G401.6 (cell line): ENCODE measurements around the gene ZBTB2.

Experiments used
- FAIRE-seq: peaks from 2 replicates; lab custom pipeline; 2012; peaks lifted over from hg19 to GRCh38; lab: Jason Lieb, UNC

Gene ZBTB2, protein sequence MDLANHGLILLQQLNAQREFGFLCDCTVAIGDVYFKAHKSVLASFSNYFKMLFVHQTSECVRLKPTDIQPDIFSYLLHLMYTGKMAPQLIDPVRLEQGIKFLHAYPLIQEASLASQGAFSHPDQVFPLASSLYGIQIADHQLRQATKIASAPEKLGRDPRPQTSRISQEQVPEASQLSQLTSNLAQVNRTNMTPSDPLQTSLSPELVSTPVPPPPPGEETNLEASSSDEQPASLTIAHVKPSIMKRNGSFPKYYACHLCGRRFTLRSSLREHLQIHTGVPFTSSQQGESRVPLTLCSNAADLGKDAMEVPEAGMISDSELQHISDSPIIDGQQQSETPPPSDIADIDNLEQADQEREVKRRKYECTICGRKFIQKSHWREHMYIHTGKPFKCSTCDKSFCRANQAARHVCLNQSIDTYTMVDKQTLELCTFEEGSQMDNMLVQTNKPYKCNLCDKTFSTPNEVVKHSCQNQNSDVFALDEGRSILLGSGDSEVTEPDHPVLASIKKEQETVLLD

DNA sequence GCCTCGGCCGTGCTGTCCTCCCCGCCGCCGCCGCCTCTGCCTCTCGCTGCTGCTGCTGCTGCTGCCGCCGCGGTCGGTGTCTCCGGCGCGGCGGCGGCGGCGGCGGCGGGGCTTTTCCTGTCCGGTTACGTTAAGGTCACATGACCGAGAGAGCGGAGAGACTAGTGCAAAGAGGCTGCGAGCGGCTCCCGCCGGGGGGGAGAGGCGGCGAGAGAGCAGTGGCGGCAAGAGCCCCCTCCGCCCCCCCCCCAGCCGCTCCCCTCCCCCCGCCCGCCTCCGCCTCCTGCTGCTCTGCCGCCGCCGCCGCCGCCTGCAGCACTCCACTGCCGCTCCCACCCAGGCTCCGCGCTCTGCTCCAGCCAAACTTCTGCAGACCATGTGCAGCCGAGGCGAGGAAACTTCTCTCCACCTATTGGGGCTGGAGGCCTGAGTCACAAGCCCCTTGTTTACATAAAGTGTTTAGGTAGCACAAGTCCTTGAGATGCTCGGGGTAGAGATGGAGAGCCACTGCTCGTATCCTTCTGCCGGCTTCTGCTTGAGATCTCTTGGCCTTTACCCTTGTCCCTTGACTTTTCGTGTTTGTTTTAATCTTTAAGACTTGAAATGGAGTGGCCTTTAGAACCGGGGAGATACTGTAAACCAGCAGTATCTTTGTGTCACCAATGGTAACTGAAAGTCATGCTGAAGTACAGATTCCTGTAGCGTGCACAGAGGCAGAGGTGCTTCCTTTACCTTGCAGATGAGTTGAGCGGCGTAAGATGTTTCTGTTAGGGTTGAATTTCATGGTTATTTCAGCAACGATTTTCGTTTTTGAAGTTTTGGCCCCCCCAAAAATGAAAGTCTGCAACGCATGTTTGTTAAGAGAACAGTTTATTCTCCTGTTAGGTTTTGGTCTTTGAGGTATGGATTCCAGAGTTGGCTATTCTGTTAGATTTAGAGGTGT is at the start of gene ZBTB2:
Gene ZBTB2, minus strand, starts transcription at position 89 of the 943 bp plus-strand sequence. CDS start 17,922 bp downstream, outside the sequence.
- no peak for FAIRE-seq

GRCh38 chr6:151440930-151441329 is 49.6 kb upstream of the ZBTB2 start:
- peak; percentile 42 for FAIRE-seq

DNA sequence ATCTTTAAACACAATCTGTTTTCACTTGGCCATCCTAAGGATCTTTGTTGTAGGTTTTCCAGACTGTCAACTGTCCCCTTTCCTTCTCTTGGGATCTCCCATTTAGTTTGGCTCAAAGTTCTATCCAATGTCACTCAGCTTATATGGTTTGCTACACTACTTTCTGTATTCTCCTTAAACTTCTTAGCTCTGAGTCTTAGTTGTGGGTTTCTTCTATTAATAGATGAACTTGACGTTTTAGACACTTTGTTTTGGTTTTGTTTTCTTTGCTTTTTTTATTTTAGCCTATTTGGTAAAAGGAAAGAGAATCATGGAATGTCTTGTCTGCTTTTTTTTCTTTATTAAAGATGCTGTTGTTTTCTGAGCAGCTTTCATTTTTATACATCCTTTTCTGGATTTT is 49.1 kb upstream of the ZBTB2 start:
- no peak for FAIRE-seq

GRCh38 chr6:151437401-151437800 is 46.0 kb upstream of the ZBTB2 start:
- no peak for FAIRE-seq

DNA sequence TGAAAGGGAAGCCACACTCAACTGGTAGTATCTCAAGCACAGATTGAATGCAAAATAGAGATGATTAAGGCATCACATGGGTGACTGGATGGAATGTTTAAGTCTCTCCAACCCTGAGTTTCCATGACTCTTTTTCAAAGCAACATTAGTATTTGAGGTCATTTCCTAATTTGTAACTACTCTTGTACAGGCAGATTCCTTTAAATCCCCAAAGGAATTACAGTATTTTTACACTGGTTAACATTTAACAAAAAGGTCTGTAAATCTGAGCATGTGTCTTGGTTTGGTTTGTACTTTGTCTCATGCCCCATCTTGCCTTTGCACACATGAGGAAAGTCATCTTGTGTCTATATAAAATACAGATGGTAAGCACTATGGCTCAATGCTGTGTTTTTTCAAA is 45.4 kb upstream of the ZBTB2 start:
- FAIRE-seq = no peak

DNA sequence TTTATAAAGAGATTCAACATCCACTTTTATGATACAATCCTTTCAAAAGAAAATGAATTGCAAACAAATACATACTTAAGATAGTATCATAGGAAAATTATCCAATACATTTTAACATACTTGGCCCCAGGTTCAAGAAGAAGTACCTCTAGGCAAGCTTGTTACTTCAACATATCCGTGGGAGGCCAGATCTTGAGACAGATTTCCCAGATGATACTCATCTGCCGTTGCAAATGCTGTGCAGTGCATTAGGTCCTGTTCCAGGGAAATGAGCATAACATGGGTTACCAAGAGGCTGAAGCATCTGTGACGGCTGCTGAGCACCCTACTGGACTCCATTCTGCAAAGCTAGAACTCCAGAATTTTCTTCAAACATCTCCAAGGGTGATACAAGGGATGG is 44.9 kb upstream of the ZBTB2 start:
- no peak for FAIRE-seq

DNA sequence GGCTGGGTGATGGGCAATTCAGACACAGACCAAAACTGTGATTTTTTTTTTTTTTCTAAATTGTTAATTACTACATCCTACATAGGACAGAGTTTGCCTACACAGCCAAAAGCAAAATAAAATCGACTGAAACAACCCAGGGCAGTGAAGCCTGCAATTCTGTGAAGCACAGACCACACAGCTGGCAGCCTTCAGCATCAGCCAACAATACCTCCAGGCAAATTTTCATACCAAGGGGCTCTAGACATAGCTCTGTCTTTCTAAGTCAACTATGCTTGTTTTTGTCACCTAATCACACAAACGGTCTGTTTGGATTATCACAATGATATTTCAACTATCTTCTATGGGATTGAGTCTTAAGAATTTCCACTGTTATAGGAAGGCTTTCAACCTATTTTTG is 43.0 kb upstream of the ZBTB2 start:
- no peak for FAIRE-seq

DNA sequence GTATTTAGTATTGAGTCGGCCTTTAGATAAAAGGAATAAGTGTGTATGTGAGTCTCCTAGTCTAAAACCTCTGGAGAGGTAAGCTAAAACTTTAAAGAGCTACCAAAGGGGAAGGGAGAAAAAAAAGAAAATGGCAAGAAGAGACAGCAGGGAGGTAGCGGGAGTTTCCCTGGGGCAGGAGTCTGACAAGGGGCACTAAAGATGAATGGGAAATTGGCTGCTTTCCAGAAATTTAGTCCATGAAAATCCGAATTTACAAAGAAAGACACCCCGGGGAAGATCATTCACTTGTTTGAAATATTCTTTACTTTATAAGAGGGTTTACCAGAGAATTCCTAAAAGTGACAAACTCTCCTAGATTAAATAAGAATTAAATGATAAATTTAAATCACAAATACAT is 41.3 kb upstream of the ZBTB2 start:
- FAIRE-seq = no peak

DNA sequence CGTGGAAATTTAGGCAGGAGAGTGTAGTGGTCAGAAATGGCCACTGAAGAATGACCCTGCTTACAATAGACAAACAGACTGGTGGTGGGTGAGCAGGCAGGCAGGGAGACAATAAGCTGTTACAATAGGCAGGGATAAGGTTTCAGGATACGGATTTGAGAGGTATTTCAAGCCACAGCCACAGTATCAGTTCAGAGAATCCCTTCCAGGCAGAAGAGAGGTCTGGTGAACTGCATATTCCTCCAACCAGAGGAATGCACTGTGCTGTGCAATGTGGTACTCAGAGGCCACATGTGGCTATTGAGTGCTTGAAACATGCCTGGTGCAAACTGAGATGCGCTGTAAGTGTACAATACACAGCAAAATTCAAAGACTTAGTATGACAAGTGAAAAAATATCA is 40.0 kb upstream of the ZBTB2 start:
- no peak for FAIRE-seq

DNA sequence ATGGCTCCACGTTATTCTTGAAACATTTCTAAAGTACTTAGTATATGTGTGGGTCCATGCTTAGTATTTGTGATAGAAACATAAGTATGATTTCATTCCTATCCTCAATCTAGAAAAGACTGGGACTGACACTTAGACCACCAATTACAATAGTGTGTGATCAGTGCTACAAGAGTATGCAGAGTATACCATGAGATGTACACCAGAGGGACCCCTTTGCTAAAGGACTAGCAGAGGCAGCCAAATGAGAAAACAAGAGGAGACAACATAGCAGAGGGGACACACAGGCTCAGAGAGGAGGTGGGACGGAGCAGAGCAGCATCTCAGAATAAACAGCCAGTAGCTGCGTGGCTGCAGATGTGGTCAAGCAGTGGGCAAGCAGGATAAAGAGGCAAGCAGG is 39.5 kb upstream of the ZBTB2 start:
- no peak for FAIRE-seq

- no peak for FAIRE-seq
These were observed 36.9 kb upstream of the ZBTB2 start for GRCh38 chr6:151428093-151428735.

GRCh38 chr6:151425561-151425960 is 34.2 kb upstream of the ZBTB2 start:
- FAIRE-seq = no peak

- no peak for FAIRE-seq
These were observed 31.6 kb upstream of the ZBTB2 start for GRCh38 chr6:151422981-151423380.

DNA sequence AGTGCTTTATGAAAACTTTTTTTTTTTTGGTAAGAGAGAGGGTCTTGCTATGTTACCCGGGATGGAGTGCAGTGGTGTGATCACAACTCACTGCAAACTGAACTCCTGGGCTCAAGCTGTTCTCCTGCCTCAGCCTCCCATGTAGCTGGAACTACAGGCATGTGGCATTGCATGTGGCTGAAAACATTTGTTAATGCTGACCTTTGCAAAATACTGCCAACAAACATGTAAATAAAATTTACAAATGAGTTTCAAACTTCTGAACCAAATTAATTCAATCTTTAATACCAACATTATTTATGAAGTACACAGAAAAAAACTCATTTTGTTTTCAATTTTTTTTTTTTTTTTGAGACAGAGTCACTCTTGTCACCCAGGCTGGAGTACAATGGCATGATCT is 26.1 kb upstream of the ZBTB2 start:
- no peak for FAIRE-seq

DNA sequence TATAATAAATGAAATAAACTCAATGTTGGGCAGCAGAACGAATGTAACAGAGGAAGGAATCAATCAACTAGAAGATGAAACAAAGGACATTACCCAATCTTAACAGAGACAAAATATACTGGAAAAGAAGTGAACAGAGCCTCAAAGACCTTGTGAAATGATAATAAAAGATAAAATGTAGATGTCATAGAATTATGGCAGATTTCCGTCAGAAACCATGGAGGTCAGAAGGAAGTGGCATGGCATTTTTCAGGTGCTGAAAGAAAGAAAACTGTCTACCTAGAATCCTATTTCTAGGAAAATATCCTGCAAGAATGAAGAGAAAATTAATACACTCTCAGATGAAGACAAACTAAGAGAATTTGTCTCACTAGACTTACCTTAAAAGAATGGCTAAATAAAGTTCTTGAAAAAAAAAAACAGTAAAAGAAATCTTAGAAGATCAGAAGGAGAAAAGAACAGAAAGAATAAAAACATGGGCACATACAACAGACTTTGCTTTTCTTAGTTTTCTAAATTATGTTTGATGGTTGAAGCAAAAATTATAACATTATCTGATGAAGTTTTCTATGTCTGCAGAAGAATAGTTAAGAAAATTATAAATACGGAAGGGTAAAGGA is 23.4 kb upstream of the ZBTB2 start:
- FAIRE-seq = no peak

DNA sequence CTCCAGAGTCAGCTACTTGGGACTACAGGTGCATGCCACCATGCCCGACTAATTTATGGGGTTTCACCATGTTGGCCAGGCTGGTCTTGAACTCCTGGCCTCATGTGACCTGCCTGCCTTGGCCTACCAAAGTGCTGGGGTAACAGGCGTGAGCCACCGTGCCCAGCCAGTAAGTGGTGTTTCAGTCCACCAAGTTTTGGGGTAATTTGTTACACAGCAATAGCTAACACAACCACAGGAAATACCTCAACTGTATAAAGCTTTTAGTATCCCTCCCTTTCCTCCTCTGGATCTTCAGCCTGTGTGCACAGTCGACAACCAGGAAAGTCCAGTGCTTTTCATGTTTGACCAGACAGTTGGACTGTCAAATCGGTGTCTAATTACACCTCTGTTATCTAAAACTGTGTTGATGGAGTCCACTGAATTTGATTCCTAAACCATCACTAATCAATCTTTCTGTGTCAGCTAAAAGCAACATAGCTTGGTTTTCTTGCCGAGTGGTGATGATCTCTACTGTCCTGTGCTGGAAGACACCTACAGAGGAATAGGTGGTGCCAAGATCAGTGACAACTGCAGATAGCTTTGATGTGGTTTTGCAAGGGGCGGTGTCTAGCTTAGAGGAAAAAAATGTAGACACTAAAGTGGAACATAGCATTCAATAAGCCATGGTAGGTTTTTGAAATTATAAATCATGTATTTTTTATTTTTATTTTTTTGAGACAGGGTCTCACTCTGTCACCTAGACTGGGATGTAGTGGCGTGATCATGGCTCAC is 22.2 kb upstream of the ZBTB2 start:
- no peak for FAIRE-seq

- no peak for FAIRE-seq
These were observed 21.6 kb upstream of the ZBTB2 start for GRCh38 chr6:151412909-151413308.

- no peak for FAIRE-seq
These were observed 18.3 kb upstream of the ZBTB2 start for GRCh38 chr6:151409679-151410078.

- FAIRE-seq = no peak
These were observed 17.9 kb upstream of the ZBTB2 start for GRCh38 chr6:151409260-151409659.

DNA sequence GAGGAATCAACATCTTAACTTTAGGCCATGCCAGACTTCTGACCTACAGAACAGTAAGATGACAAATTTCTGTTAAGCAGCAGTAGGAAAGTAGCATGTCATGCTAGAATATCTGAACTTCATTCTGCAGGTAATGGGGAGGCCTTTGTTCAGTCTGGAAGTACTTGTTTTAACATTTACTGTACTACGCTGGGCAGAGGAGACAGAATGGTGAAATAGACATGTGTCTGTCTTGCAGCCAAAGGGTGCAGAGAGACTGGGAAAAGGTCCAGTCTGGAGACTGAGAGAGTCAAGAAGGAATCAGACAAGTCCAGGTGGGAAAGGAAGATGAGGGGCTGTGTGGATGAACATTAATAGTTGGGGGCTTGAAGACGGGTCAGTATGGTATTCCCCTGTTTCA is 17.5 kb upstream of the ZBTB2 start:
- FAIRE-seq = no peak

DNA sequence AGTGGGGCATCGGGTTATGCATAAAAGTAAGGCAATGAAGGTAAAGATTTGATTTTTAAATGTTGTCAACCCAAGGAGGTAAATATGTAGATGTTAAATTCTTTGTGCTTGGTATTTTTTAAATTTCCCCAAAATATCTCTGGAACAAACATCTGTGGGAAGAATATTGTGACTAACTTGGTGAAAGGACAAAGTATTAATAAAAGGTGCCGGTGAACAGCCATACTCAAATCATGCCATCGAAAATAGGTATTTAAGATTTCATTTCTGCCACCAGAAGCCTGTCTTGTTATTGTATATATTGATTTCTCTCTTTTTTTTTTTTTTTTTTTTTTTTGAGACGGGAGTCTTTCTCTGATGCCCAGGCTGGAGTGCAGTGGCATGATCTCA is 12.6 kb upstream of the ZBTB2 start:
- FAIRE-seq = no peak
